ENCODE results near the gene ANKS1B.

DNA sequence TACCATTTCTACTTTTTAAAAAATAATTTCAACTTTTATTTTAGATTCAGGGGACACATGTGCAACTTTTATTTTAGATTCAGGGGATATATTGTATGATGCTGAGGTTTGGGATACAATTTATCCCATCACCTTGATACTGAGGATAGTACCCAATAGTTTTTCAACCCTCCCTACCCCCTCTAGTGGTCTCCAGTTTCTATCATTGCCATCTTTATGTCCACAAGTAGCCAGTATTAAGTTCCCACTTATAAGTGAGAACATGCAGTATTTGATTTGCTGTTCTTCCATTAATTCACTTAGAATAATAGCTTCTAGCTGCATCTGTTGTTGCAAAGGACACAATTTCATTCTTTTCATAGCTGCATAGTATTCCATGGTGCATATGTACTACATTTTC, 162.5 kb downstream of the ANKS1B start:
- TF ChIP-seq NR2C2 (CRISPR knock-in tag; IDR thresholded peaks at IDR 0.05) (no peak), KAT7 (CRISPR knock-in tag; IDR thresholded peaks at IDR 0.05; ENCODE audit: borderline replicate concordance) (no peak), SMAD3 (CRISPR knock-in tag; IDR thresholded peaks at IDR 0.05; ENCODE audit: borderline replicate concordance) (no peak), NFATC4 (CRISPR knock-in tag; IDR thresholded peaks at IDR 0.05) (no peak), ATF3 (CRISPR knock-in tag; conservative IDR thresholded peaks at IDR 0.05) (no peak), GRHL2 (CRISPR knock-in tag; IDR thresholded peaks at IDR 0.05; ENCODE audit: insufficient replicate concordance, severe bottlenecking) (no peak), ZNF512 (CRISPR knock-in tag; IDR thresholded peaks at IDR 0.05; ENCODE audit: borderline replicate concordance) (no peak), ZNF121 (CRISPR knock-in tag; IDR thresholded peaks at IDR 0.05) (no peak)
- TF ChIP-seq, protein P1, sequence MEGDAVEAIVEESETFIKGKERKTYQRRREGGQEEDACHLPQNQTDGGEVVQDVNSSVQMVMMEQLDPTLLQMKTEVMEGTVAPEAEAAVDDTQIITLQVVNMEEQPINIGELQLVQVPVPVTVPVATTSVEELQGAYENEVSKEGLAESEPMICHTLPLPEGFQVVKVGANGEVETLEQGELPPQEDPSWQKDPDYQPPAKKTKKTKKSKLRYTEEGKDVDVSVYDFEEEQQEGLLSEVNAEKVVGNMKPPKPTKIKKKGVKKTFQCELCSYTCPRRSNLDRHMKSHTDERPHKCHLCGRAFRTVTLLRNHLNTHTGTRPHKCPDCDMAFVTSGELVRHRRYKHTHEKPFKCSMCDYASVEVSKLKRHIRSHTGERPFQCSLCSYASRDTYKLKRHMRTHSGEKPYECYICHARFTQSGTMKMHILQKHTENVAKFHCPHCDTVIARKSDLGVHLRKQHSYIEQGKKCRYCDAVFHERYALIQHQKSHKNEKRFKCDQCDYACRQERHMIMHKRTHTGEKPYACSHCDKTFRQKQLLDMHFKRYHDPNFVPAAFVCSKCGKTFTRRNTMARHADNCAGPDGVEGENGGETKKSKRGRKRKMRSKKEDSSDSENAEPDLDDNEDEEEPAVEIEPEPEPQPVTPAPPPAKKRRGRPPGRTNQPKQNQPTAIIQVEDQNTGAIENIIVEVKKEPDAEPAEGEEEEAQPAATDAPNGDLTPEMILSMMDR (IDR thresholded peaks at IDR 0.05), result no peak
- TF ChIP-seq, protein P2, sequence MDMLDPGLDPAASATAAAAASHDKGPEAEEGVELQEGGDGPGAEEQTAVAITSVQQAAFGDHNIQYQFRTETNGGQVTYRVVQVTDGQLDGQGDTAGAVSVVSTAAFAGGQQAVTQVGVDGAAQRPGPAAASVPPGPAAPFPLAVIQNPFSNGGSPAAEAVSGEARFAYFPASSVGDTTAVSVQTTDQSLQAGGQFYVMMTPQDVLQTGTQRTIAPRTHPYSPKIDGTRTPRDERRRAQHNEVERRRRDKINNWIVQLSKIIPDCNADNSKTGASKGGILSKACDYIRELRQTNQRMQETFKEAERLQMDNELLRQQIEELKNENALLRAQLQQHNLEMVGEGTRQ (CRISPR knock-in tag; IDR thresholded peaks at IDR 0.05), result no peak
